ENCODE results near the gene SRPRA.

The SRPRA gene

GRCh38 chr11:126304457-126305075, 35.9 kb upstream of the SRPRA start:
- peak overlapping the region; percentile 80 for H3K4me3 ChIP-seq
- TF ChIP-seq, protein P1, sequence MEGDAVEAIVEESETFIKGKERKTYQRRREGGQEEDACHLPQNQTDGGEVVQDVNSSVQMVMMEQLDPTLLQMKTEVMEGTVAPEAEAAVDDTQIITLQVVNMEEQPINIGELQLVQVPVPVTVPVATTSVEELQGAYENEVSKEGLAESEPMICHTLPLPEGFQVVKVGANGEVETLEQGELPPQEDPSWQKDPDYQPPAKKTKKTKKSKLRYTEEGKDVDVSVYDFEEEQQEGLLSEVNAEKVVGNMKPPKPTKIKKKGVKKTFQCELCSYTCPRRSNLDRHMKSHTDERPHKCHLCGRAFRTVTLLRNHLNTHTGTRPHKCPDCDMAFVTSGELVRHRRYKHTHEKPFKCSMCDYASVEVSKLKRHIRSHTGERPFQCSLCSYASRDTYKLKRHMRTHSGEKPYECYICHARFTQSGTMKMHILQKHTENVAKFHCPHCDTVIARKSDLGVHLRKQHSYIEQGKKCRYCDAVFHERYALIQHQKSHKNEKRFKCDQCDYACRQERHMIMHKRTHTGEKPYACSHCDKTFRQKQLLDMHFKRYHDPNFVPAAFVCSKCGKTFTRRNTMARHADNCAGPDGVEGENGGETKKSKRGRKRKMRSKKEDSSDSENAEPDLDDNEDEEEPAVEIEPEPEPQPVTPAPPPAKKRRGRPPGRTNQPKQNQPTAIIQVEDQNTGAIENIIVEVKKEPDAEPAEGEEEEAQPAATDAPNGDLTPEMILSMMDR (IDR thresholded peaks at IDR 0.05) = no peak
- no peak for DNase-seq (ENCODE audit: low spot score)
- peak overlapping the region; percentile 78 to 93 for H3K27ac ChIP-seq

DNA sequence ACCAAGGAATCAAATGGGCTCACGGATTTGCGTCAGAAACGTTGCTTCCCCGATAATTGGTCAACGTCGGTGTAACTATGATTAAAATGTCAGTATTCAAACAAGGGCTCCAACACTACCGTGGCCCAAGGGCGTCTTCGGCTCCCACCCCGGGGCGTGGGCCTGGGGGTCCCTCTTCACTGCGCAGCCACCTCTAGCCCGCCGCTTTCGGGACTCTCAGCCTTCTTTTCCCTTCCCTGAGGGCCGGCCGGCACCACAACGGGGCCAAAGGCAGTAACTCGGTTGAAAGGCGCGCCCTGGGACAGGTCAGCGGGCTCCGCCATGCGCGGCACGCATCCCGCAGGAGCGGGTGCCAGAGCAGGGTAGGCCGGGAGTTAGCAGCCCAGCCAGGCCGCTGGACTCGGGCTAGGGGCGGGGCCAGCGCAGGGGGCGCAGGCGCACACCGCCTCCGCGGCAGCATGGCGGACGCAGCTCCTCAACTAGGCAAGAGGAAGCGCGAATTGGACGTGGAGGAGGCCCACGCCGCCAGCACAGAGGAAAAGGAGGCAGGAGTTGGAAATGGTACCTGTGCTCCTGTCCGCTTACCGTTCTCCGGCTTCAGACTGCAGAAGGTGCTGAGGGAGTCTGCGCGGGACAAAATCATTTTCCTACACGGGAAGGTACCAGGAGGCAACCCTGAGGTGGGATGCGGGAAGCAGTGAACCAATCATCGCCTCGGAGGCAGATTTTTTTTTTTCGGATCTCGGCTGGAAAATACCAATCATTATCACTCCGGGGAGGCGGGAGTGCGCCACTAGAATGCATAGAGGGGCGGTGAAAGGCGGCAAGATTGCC, 35.1 kb upstream of the SRPRA start, which contains the start of gene DCPS:
TSS of gene DCPS (plus strand) at position 438 of the 834 bp plus-strand sequence. CDS start at position 459, 21 bp downstream.
- Histone ChIP-seq H3K4me3 (peak within 1 kb of the TSS; percentile 80), H3K27ac (peak within 1 kb of the TSS; percentile 78 to 93)
- TF ChIP-seq, protein P1 (IDR thresholded peaks at IDR 0.05) = no peak
- peak; percentile 95 for DNase-seq (ENCODE audit: low spot score)

- H3K4me3 ChIP-seq = no peak overlapping the region
- DNase-seq (ENCODE audit: low spot score) = no peak
- TF ChIP-seq, protein P1 (IDR thresholded peaks at IDR 0.05) = no peak
- H3K27ac ChIP-seq = no peak overlapping the region
These were observed 28.3 kb upstream of the SRPRA start for GRCh38 chr11:126297004-126297403.

- no peak overlapping the region for H3K27ac ChIP-seq
- no peak overlapping the region for H3K4me3 ChIP-seq
- TF ChIP-seq, protein P1 (IDR thresholded peaks at IDR 0.05) = no peak
- no peak for DNase-seq (ENCODE audit: low spot score)
These were observed 25.0 kb upstream of the SRPRA start for GRCh38 chr11:126293726-126294125.

DNA sequence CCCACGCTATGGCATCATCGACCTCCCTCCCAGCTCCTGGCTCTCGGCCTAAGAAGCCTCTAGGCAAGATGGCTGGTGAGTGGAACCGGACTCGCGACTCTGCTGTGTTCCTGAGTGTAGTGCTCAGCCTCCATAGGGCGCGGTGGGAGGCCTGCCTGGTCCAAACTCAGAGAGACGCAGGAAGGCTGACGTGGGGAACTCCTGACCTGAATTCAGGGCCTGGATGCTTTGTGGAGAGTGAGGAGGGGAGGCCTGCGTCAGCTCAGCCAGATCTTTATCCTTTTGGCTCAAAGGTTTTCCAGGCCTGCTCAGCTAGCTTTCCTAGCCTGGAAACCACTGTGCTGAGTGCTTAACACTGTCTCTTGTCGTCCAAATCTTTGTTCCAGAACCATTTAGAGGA, 22.2 kb upstream of the SRPRA start:
- H3K4me3 ChIP-seq = no peak overlapping the region
- TF ChIP-seq, protein P1 (IDR thresholded peaks at IDR 0.05) = no peak
- no peak for DNase-seq (ENCODE audit: low spot score)
- peak overlapping the region in 1 of 2 donors; percentile 37 for H3K27ac ChIP-seq

GRCh38 chr11:126288237-126288636, 19.5 kb upstream of the SRPRA start:
- no peak for DNase-seq (ENCODE audit: low spot score)
- Histone ChIP-seq H3K27ac (no peak overlapping the region), H3K4me3 (no peak overlapping the region)
- TF ChIP-seq, protein P1 (IDR thresholded peaks at IDR 0.05) = no peak

Data from coronary artery (tissue), 2 donors.